NCI-H146 (cell line): ENCODE data around the gene TMEM18.

Source experiments
- DNase-seq: peaks from one replicate; lab custom pipeline; 2025; lab: John Stamatoyannopoulos, UW

Gene TMEM18

GRCh38 chr2:618005-618404 is 59.2 kb downstream of the TMEM18 start:
- no peak for DNase-seq
